ENCODE data around the gene ERCC6L.
A peak's percentile ranks its signal among the peaks of the same experiment; 100 is the strongest.
"Not testable (repeated sequence)": the region's sequence is repeated elsewhere in the genome, so short reads cannot be mapped to it uniquely, and the experiment has no call there.

The ERCC6L gene

DNA sequence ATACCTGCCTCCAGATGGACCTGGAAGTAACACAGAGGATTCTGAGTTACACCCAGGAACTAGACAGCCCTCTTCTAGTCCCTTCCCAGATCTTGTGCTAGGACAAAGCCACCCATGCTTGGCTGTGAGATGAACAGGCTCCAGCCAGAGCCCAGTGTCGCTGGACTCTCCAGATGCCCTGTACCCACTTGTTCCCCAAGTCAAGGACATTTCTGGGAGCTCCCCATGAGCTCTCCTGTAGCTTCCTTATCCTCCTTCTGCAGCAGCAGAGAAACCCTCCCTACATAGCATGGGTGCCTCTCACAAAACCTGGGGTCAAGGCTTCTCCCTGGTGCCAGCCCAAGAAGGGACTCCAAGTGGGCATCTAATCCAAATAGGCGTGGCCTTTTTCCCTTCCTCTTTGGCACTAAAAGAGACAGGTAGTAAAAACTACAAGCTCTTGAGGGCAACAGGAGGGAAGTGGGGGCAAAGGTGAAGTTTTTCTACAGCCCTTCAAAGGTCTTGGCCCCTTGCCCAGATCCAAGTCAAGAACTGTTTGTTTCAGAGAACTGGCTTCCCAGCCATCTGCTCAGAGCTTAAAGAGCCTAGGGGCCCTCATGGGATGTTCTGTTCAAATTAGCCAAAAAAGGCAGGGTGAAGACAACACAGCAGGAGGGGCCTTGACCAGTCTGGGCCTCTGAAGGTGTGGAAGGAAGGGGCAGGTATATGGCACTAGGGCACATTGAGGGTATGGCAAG, 8.5 kb upstream of the ERCC6L start:
- DNase-seq, result no peak

DNA sequence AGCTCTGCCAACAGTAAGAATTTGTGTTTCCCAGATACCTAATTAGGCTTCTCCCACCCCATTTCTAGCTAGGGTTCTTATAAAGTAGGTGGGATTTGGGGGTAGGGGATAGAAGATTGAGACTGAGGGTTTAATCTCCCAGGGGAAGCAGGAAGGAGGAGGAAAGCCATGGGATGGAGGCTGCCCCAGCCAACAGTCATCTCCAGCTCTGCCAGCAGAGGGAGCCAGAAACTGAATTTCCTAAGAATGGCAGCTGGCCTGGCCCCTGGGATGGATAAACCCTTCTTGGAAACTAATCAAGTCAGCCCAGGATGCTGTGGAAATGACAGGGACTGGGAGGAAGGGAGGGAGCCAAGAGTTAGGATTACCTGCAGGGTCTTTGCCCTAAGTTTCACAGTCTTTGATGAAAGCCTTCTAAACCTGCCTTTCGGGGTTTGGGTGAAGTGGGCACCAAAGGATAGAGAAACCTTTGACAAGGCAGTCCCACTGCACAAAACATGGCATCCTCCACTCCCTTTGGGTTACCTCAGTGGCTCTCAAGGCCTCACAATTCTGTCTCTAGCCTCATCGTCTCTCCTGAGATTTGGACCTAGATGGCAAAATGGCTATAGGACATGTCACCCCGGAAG, 6.7 kb upstream of the ERCC6L start:
- DNase-seq, result peak; percentile 27

DNA sequence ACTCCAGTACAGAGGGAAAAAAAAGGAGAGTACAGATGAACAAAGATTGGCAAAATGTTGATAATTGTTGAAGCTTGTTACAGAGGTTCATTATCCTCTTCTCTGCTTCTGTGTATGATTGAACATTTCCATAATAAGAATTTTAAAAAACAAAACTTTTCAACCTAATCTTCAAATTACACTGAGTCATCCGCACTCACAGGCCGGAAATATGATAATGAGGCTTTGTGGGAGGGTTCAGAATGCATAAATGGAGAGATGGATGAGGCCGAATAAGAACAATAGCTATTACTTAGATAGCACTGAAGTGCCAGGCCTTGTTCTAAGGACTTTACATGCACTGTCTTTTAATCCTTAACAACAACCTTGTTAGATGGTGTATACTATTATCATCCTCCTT, 4.6 kb upstream of the ERCC6L start:
- DNase-seq, result no peak

DNA sequence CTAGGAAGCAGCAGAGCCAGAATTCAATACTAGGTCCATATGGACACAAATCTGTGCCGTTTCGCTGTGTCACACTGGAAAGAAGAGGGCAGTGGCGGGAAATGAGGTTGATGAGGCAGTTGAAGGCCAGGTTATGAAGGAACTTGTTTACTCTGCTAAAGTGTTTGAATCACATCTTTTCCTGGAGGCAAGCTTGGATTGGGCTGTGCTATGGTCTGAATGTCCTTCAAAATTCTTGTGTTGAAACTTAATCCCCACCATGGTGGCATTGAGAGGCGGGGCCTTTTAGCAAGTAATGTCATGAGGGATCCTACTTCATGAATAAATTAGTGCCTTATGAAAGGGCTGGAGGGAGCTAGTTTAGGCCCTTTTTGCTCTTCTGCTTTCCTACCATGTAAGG, 2.1 kb upstream of the ERCC6L start:
- DNase-seq, result no peak

DNA sequence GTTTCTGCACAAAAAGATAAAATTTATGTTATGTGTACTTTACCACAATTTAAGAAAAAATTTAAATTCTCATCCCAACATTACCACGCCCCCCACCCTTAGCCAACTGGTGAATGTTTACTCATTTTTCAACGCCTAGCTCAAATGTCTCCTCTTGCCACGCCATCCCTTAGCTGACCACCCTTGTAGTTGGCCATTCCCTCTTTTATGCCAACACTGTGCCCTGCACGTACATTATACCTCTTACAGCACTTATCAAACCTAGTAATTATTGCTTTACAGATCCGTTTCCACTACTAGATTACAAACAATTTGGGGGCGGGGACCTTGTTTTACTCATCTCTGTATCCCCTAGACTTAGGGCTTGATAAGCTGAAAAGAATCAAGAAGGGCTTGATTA, 644 bp downstream of the ERCC6L start:
- DNase-seq, result no peak

DNA sequence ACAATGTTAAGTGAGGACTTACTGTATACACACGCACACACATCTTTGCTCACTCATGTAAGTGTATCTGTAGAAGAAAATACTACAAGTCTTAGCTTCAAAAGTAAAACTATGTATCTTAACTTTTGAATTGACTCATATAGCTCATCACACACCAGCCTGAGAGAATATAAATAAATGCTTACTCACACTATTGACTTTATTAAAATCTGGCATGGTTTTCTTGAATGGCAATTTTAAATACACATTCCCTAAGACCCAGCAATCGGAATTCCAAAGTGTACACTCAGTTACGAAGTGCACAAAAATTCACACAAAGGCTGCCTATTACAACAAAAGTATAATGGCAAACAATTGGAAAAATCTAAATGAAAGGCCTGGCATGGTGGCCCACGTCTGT, 2.0 kb downstream of the ERCC6L start:
- DNase-seq, result no peak

DNA sequence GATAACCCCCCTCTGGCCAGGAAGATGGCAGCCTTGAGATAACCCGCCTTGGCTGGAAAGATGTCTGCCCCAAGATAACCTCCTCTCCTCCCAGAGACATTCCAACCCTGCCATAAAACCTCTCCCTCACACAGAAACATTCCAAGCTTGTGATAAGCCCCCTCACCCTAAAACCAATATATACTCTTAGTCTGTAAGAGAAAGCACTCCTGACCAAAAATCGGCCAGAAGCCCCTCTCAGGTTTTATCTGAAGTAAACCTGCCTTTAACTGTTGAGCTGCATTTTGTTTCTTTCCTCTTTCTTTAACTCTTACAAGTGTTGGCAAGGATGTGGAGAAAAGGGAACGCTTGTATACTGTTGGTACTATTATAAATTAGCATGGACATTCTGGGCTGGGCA, 8.5 kb downstream of the ERCC6L start:
- DNase-seq, result no peak

DNA sequence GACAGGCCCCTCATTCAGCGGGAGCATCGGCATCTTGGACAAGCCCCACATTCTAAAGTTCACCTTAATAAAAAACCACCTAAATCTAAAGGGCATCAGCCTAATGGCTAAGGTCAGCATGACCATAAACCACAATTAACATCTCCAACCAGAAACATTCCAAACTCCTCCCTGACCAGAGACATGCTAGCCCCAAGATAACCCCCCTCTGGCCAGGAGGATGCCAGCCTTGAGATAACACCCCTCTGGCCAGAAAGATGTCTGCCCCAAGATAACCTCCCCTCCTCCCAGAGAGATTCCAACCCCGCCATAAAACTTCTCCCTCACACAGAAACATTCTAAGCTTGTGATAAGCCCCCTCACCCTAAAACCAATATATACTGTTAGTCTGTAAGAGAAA, 18.5 kb downstream of the ERCC6L start:
- not testable (repeated sequence) for DNase-seq

DNA sequence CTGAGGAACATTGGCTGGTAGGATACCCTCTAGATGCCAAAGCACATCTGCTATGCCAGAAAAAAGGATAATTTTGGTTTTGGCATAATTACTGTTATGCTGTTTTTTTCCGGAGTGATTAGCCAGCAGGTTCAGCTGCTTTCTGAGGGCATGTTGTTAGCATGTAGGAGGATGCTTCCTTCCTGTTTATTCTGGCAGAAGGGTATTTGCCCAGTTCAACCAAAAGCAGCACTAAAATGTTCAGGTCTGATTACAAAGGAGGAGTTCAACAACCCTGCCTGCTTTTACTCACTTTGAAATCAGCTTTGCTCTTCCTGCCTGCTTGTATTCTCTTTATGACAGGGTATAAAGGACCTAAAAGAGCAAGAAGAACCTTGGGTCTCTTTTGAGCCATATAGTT, 21.9 kb downstream of the ERCC6L start:
- DNase-seq, result no peak

DNA sequence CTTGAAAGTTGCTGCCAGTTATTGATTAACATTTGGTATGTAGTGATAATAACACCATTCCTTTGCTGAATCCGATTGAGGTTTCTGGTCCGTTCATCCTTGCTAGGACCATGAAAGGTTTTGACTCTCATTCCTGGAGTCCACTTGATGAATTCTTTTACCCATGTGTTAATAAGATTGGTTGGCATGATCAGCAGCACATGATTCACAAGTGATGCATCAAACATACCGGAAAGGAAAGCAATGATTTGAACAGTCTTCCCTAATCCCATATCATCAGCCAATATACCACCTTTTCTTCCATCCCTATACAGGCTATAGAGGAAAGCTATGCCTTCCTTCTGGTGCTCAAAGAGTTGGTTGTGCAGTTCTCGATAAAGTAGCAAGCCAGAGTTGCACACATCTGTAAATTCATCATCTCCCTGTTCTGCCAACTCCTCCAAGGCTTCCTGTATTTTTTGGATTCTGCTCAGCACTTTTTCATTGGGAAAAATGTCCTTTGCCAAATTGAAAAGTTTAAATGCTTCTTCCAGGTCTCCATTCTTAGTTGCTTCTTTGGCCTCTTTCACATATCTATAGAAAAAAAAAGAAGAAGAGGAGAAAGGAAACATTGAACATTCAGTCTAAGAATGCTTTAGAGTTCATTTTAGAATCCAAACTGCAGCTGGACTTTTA, 30.6 kb downstream of the ERCC6L start:
- no peak for DNase-seq

DNA sequence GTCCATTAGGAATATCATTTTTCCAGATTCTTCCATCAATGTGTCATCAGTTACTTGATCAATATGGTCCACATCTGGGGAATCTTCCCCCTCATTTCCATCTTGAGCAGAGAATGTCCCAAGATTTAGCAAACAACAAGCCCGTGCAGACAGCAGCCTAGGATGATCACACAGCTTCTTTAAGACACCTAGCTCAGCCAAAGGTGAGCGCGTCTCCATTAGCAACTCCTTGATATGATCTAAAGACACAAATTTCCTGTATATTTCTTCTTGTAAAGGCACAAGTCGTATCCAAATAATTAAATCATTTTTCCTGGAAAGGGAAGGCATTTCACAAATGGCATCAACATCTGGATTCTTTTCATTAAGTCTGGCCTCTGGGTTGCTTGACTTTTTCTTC, 31.5 kb downstream of the ERCC6L start:
- no peak for DNase-seq

DNA sequence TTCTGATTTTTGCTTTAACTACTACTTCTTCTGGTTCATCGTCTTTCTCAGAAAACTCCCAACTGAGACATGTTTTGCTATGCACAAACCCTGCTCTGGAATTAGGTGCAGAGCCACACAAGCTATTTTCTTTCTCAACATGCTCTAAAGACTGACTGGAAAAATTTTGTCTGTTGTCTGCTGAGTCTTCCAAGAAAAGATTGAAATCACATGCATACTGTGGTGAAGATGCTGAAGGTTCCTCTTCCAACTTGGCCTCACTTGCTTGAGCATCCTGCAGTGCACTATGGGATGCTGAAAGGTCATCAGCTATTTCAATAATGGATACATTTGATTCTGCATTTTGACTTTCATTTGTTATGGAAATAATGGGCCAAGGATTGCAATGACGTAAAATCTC, 33.1 kb downstream of the ERCC6L start:
- no peak for DNase-seq

DNA sequence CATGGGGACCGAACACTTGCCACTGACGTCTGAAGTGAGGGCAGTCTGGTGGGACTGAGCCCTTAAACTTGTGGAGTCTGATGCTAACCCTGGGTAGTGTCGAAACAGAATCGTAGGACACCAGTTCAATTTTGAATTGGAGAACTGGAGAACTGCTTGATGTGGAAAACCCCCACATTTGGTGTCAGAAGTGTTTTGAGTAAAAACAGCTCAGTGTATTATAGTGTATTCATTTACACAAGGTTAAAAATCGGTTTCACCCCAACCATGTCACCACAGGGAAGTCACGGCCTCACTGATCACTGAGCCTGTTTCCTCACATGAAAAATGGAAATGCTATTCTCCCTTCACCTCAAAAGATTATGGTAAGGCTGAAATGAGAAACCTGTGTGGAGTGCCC, 35.4 kb downstream of the ERCC6L start:
- no peak for DNase-seq

DNA sequence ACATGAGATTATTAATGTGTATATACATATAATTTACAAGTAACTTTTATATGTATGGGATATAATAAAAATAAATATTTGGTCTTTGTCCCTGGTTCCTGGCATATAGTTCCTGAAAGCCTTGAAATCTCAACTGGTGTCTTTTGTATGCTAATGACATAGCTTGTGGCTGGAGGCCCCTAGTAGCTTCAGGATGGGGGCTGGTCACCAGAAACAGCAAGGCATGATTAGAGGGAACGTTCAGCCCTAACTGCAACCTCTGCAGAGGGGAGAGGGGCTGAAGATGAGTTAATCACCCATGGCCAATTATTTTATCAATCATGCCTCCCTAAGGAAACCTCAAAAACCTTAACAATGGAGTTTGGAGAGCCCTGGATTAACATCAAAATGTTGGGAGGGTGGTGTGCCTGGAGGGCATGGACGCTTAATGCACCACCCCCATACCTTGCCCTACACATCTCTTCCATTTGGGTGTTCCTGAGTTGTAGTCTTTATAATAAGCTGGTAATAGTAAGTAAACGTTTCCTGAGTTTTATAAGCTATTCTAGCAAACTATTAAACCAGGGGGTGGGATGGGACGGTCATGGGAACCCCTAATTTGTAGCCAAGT, 35.9 kb downstream of the ERCC6L start:
- DNase-seq, result no peak

DNA sequence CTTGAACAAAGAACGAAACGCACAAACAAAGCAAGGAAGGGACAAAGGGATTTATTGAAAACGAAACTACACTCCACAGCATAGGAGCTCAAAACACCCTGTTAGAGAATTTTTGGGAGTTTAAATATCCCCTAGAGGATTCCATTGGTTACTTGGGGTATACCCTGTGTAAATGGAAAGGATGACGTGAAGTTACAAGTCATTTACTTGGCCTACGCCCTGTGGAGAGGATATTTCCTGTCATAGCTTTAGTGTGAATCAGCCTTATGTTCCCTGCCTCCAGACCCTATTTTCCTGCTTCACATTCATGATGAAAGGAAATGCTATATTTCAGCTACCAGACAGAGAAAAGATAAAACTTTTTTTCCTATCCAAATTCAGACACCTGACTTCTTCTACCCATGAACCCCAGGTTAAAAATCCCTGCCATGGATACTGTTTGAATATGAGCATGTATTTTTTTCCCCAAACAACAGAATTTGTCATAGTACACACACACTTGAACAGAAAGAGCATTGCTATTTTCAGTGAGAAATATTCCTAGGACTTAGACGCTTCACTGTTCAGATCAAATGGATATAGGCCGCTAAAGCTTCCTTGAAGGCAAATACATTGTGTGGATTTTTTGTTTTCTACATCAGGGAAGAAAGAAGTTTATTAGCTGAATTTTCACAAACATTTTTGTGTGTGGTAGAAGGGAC, 36.8 kb downstream of the ERCC6L start:
- DNase-seq, result no peak

DNA sequence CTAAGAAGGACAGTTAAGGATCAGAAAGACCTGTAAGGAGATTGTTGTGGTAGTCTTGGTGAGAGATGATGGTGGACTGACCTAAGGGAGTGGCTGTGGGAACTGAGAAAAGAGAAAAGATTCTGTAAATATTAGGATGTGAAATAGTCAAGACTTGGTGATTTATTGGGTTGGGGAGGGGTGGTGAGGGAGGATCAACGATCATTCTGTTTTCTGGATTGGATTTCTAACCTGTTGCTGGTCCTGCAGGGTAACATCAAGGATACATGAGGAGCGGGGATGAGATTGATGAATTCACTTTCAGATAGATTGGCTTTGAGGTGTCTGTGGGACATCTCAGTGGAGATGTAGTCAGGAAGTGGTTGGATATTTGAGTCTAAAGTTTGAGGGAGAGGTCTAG, 55.9 kb downstream of the ERCC6L start:
- DNase-seq, result no peak

DNA sequence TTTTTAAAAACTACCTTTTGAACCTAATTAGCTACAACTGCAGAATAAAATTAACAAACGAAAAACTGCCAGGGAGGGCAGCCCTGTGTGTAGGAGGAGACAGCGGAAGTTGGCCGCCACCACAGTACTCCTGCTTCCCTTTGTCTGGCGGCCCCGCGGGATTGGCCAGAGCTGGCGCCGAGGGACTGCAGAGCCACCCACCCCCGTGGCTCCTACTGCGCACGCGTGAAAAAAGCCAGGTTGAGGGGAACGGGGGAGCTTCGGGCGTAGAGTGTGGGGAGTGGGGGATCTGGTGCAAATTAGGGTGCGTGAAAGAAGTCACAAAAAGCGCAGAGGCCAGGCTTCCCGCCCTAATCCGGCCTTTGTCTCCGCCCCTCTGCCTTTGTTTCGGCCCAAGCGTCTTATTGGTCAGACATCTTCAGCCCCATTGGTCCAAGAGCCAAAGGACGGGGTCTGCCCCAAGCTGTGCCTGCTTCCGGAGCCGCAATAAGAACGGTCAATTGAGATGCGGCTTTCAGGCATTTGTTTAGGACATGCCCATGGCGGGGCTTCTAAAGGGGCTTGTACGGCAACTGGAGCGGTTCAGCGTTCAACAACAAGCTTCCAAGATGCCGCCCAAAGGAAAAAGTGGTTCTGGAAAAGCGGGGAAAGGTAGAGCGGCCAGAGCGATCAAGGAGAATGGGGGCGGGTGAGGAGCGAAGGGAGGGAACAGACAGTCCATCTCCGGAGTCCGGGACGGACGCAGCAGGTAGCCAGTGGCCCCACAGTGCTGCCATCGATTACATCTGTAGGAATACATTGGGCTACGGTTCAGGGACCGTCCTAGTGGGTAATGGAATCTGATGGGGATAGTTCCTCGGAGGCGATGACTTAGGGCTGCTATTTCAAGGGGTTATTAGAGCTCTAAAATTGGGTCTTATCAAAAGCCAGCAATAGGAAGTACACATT, 57.4 kb downstream of the ERCC6L start, which contains the start of gene PIN4:
Gene PIN4 (plus strand): TSS at position 580 of the 948 bp plus-strand sequence. CDS start 29 bp downstream, at position 609.
- DNase-seq, result peak; percentile 95

DNA sequence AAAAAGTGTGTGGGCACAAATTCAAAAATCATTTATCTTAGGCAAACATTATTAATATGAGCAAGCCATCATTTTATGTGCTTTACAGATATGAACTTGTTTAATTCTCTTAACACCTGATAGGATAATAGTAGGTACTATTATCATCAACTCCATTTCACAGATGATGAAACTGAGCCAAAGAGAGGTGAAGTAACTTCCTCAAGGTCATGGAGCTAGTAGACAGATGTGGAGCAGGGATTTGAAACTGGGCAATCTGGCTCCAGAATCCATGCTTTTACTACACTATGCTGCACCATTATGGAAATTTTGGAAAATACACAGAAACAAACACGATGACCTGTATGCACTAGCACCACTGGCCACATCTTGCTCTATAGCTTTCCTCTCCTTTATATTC, 58.3 kb downstream of the ERCC6L start:
- DNase-seq, result no peak

DNA sequence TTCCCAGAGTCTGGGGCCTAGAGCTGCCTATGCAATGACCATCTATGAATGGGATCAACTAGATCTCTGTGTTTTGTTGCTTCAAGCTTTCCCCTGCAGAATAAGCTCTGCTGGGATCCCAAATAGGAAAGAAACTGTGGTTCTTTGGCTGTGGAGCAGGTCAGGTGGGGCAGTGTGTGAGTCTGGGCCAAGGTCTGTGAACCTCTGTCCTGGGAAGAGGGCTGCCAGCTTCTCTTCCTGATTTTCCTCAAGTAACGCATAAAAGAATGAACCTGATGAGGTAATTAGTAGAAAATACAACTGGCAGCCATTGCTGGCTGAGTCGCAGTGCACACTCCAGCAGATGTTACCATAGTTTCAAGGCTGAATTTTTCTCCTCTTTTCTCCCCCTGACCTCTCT, 61.8 kb downstream of the ERCC6L start:
- no peak for DNase-seq

DNA sequence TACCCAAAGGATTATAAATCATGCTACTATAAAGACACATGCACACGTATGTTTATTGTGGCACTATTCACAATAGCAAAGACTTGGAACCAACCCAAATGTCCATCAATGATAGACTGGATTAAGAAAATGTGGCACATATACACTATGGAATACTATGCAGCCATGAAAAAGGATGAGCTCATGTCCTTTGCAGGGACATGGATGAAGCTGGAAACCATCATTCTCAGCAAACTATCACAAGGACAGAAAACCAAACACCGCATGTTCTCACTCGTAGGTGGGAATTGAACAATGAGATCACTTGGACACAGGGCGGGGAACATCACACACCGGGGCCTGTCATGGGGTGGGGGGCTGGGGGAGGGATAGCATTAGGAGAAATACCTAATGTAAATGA, 62.5 kb downstream of the ERCC6L start:
- DNase-seq, result not testable (repeated sequence)

DNA sequence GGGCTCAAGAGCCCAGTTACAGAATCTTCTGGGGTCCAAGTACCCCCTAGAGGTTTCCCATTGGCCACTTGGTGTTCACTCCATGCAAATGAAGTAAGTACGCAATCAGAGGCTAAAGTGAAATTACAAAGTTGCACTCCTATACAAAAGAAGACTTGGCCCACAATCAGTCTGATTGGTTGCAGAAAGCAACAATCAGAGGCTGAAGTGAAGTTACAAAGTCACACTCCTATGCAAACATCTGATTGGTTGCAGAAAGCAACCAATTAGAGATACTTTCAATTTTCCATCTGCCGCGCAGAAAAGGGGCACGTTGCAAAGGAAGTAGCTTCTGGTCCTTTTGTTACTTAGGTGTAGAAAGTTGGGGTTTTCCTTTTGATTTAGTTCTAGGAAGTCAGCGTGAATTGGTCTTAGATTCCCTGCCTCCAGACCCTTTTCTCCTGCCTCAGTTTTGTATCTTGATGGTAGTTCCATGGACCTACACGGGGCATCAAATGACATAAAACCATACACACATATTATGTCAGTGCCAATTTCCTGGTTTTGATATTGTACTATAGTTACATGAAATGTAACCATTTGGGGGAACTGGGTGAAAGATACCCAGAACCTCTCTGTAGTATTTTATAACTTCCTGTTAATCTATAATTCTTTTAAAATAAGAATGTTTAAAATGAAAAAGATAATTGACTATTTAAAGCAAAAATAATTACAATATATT, 69.7 kb downstream of the ERCC6L start:
- peak; percentile 78 for DNase-seq

All from CD4-positive, alpha-beta T cell treated with Interleukin-4 for 4 hours (primary cell).